DMS79 (cell line): ENCODE results near the gene FHIT.

Experiments
- DNase-seq: peaks from one replicate; lab custom pipeline; 2025; lab: John Stamatoyannopoulos, UW

Gene FHIT

GRCh38 chr3:60282866-60283265 lies 968.4 kb downstream of the FHIT start:
- DNase-seq: peak; percentile 44

GRCh38 chr3:60281970-60282369 lies 969.3 kb downstream of the FHIT start:
- no peak for DNase-seq

- DNase-seq: no peak
These were observed 973.9 kb downstream of the FHIT start for GRCh38 chr3:60277361-60277800.

GRCh38 chr3:60276615-60277014 lies 974.6 kb downstream of the FHIT start:
- DNase-seq: no peak

GRCh38 chr3:60274646-60275045 lies 976.6 kb downstream of the FHIT start:
- DNase-seq: no peak

- no peak for DNase-seq
These were observed 977.2 kb downstream of the FHIT start for GRCh38 chr3:60274098-60274497.

- DNase-seq: no peak
These were observed 981.4 kb downstream of the FHIT start for GRCh38 chr3:60269829-60270266.

GRCh38 chr3:60269377-60269776 lies 981.9 kb downstream of the FHIT start:
- no peak for DNase-seq

GRCh38 chr3:60268123-60268522 lies 983.1 kb downstream of the FHIT start:
- DNase-seq: no peak

- DNase-seq: no peak
These were observed 984.8 kb downstream of the FHIT start for GRCh38 chr3:60266444-60266843.

- DNase-seq: no peak
These were observed 988.1 kb downstream of the FHIT start for GRCh38 chr3:60263191-60263590.

GRCh38 chr3:60262546-60262945 lies 988.7 kb downstream of the FHIT start:
- DNase-seq: no peak

- DNase-seq: no peak
These were observed 990.7 kb downstream of the FHIT start for GRCh38 chr3:60260546-60260945.

- no peak for DNase-seq
These were observed 1000.4 kb downstream of the FHIT start for GRCh38 chr3:60250810-60251209.

GRCh38 chr3:60250206-60250605 lies 1001.0 kb downstream of the FHIT start:
- DNase-seq: no peak

- DNase-seq: no peak
These were observed 1004.9 kb downstream of the FHIT start for GRCh38 chr3:60246361-60246760.

GRCh38 chr3:60243456-60243855 lies 1007.8 kb downstream of the FHIT start:
- DNase-seq: no peak

GRCh38 chr3:60240492-60240891 lies 1010.8 kb downstream of the FHIT start:
- DNase-seq: no peak

GRCh38 chr3:60238550-60238949 lies 1012.7 kb downstream of the FHIT start:
- DNase-seq: no peak

- no peak for DNase-seq
These were observed 1021.8 kb downstream of the FHIT start for GRCh38 chr3:60229502-60229901.

GRCh38 chr3:60228823-60229222 lies 1022.4 kb downstream of the FHIT start:
- no peak for DNase-seq

- no peak for DNase-seq
These were observed 1024.3 kb downstream of the FHIT start for GRCh38 chr3:60226912-60227311.

- no peak for DNase-seq
These were observed 1025.4 kb downstream of the FHIT start for GRCh38 chr3:60225848-60226247.

- no peak for DNase-seq
These were observed 1030.5 kb downstream of the FHIT start for GRCh38 chr3:60220768-60221167.

- no peak for DNase-seq
These were observed 1031.8 kb downstream of the FHIT start for GRCh38 chr3:60219501-60219900.
